Loucy (cell line): ENCODE results near the gene DEPDC4.
"Not testable (repeated sequence)": the region's sequence is repeated elsewhere in the genome, so short reads cannot be mapped to it uniquely, and the experiment has no call there.

Experiments used
- H2AFZ ChIP-seq: fragments of 200-600 bp; sonication (generic); 2 replicates; pipeline ENCODE4 v1.6.0; 2016; ENCODE audit warnings: antibody characterized with exemption, mild to moderate bottlenecking, low read length, moderate library complexity
- H3F3A ChIP-seq: fragments of 200-600 bp; 2 replicates; pipeline ENCODE4 v1.6.0; 2016; ENCODE audit warnings: antibody characterized with exemption, low read depth, mild to moderate bottlenecking
- H3K27me3 ChIP-seq: fragments of 200-600 bp; sonication (generic); 2 replicates; pipeline ENCODE4 v1.6.1; 2014; ENCODE audit warnings: low read length, mild to moderate bottlenecking; ENCODE audit not compliant: insufficient read depth, poor library complexity, severe bottlenecking
- H3K36me3 ChIP-seq: fragments of 200-600 bp; sonication (generic); 2 replicates; pipeline ENCODE4 v1.6.1; 2016; ENCODE audit warnings: low read length; ENCODE audit not compliant: insufficient read depth
- H3K4me1 ChIP-seq: fragments of 200-600 bp; sonication (generic); 2 replicates; pipeline ENCODE4 v1.5.1; 2014; ENCODE audit warnings: low read length, mild to moderate bottlenecking; ENCODE audit not compliant: insufficient read depth, poor library complexity, severe bottlenecking
- H3K4me2 ChIP-seq: fragments of 200-600 bp; sonication (generic); 2 replicates; pipeline ENCODE4 v1.6.0; 2014; ENCODE audit warnings: antibody characterized with exemption, low read length, low read depth, mild to moderate bottlenecking; ENCODE audit not compliant: poor library complexity, severe bottlenecking
- H3K4me3 ChIP-seq: fragments of 200-600 bp; sonication (generic); 2 replicates; pipeline ENCODE4 v1.5.1; 2014; ENCODE audit warnings: low read length, mild to moderate bottlenecking, mixed read lengths; ENCODE audit not compliant: poor library complexity, severe bottlenecking
- H3K79me2 ChIP-seq: fragments of 200-600 bp; sonication (generic); 2 replicates; pipeline ENCODE4 v1.6.1; 2014; ENCODE audit warnings: low read length; ENCODE audit not compliant: insufficient read depth
- H3K9ac ChIP-seq: fragments of 200-600 bp; sonication (generic); 2 replicates; pipeline ENCODE4 v1.6.0; 2014; ENCODE audit warnings: mild to moderate bottlenecking, low read depth, low read length, moderate library complexity; ENCODE audit not compliant: poor library complexity, severe bottlenecking
- H3K9me2 ChIP-seq: fragments of 200-600 bp; sonication (generic); replicated peaks from 2 replicates; pipeline ENCODE4 v1.6.1; 2016; ENCODE audit warnings: low read depth, low read length, mixed read lengths
- H3K9me3 ChIP-seq: fragments of 200-600 bp; sonication (generic); 2 replicates; pipeline ENCODE4 v1.6.1; 2014; ENCODE audit warnings: mild to moderate bottlenecking, antibody characterized with exemption, low read length, low read depth; ENCODE audit not compliant: insufficient read depth
- H4K20me1 ChIP-seq: fragments of 200-600 bp; sonication (generic); 2 replicates; pipeline ENCODE4 v1.6.0; 2014; ENCODE audit warnings: antibody characterized with exemption, low read length, mild to moderate bottlenecking; ENCODE audit not compliant: insufficient read depth, poor library complexity, severe bottlenecking
- EZH2phosphoT487 ChIP-seq: fragments of 200-600 bp; IDR thresholded peaks from 2 replicates; pipeline ENCODE4 v1.6.1; 2018; ENCODE audit warnings: antibody characterized with exemption, mild to moderate bottlenecking, moderate library complexity, borderline replicate concordance
- TF ChIP-seq, protein P1 (sequence below): fragments of 200-600 bp; sonication (generic); conservative IDR thresholded peaks from 2 replicates; pipeline ENCODE4 v1.5.1; 2014; ENCODE audit warnings: mild to moderate bottlenecking, antibody characterized with exemption, low read length

The DEPDC4 gene

DNA sequence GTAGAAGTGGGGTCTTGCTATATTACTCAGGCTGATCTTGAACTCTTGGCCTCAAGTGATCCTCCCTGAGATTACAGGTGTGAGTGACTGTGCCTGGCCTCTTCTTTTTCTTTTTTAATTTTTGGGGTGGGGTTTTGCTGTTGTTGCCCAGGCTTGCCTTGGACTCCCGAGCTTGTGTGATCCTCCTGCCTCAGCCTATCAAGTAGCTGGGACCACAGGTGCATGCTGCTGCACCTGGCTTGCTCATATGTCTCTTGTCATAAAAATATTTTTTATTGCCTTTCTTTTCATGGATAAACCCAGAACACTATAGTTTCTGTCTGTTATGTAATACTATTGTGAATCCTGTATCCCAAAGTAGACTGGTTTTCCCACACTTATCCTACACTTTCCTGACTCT lies 26.1 kb upstream of the DEPDC4 start:
- H3K4me2 ChIP-seq: no peak overlapping the region
- no peak overlapping the region for H3K9ac ChIP-seq
- H3K4me1 ChIP-seq: no peaks in the 10 kb centered on the region
- no peak overlapping the region for H3K4me3 ChIP-seq
- peaks cover 21% of the 10 kb centered on the region for H3K36me3 ChIP-seq
- no peak overlapping the region for H2AFZ ChIP-seq
- TF ChIP-seq EZH2phosphoT487: no peak
- TF ChIP-seq, protein P1, sequence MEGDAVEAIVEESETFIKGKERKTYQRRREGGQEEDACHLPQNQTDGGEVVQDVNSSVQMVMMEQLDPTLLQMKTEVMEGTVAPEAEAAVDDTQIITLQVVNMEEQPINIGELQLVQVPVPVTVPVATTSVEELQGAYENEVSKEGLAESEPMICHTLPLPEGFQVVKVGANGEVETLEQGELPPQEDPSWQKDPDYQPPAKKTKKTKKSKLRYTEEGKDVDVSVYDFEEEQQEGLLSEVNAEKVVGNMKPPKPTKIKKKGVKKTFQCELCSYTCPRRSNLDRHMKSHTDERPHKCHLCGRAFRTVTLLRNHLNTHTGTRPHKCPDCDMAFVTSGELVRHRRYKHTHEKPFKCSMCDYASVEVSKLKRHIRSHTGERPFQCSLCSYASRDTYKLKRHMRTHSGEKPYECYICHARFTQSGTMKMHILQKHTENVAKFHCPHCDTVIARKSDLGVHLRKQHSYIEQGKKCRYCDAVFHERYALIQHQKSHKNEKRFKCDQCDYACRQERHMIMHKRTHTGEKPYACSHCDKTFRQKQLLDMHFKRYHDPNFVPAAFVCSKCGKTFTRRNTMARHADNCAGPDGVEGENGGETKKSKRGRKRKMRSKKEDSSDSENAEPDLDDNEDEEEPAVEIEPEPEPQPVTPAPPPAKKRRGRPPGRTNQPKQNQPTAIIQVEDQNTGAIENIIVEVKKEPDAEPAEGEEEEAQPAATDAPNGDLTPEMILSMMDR: no peak
- no peaks in the 10 kb centered on the region for H3K9me2 ChIP-seq
- no peaks in the 10 kb centered on the region for H4K20me1 ChIP-seq
- H3K9me3 ChIP-seq: no peaks in the 10 kb centered on the region
- no peaks in the 10 kb centered on the region for H3K27me3 ChIP-seq
- no peaks in the 10 kb centered on the region for H3F3A ChIP-seq
- no peaks in the 10 kb centered on the region for H3K79me2 ChIP-seq

DNA sequence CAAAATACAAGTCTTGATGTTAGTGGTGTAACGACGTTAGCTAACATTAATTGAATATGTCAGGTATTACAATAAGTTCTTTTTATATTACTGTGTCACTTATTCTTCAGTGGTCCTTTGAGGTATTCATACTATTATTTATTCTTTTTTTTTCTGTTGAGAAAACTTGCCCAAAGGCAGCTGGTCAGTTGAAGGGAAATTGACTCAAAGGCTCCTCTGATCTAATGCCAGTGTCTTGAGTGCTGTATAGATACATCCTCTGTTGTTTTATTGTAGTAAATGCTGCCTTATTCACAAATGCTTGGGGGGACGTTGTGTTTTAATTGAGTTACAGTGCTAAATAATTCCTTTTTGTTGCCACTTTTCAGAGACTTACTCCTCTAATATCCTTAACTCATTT lies 23.1 kb upstream of the DEPDC4 start:
- no peaks in the 10 kb centered on the region for H3K9me2 ChIP-seq

DNA sequence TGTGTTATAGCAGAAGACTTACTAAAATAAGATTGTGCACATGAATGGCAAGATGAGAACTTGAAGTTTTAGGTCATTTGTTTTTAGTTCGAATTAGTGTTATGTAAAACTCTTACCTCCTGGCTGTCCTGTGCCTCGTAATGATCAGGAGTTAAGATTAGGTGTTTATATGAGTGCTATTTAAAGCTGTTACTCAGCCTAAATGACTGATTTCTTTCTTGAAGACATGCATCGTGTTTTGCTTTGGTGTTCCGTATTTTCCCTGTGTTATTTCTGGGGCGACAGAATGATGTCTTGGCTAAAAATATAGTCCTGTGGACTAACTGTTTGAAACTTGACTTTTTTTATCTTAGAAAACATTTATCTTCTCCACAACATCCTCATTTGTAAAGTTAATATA lies 22.2 kb upstream of the DEPDC4 start:
- Histone ChIP-seq H3K4me3 (no peak overlapping the region), H2AFZ (no peak overlapping the region), H3K36me3 (peaks cover 23% of the 10 kb centered on the region; the same call in 1 of the 2 replicates), H3K79me2 (no peaks in the 10 kb centered on the region), H3K27me3 (no peaks in the 10 kb centered on the region), H3K9ac (no peak overlapping the region), H3K4me2 (no peak overlapping the region), H3K9me2 (no peaks in the 10 kb centered on the region), H3K9me3 (no peaks in the 10 kb centered on the region), H4K20me1 (no peaks in the 10 kb centered on the region), H3K4me1 (no peaks in the 10 kb centered on the region), H3F3A (no peaks in the 10 kb centered on the region)
- TF ChIP-seq, protein P1: no peak
- TF ChIP-seq EZH2phosphoT487: no peak

More for the DNA sequence above, 23.1 kb upstream of the DEPDC4 start:
- H3F3A ChIP-seq: no peaks in the 10 kb centered on the region
- peaks cover 16% of the 10 kb centered on the region; the same call in 1 of the 2 replicates for H3K36me3 ChIP-seq
- no peaks in the 10 kb centered on the region for H4K20me1 ChIP-seq
- no peaks in the 10 kb centered on the region for H3K4me1 ChIP-seq
- H3K27me3 ChIP-seq: no peaks in the 10 kb centered on the region
- H2AFZ ChIP-seq: no peak overlapping the region
- H3K9ac ChIP-seq: no peak overlapping the region
- no peak overlapping the region for H3K4me3 ChIP-seq
- TF ChIP-seq, protein P1: no peak
- no peak for TF ChIP-seq EZH2phosphoT487
- H3K79me2 ChIP-seq: no peaks in the 10 kb centered on the region
- no peaks in the 10 kb centered on the region for H3K9me3 ChIP-seq
- H3K4me2 ChIP-seq: no peak overlapping the region

DNA sequence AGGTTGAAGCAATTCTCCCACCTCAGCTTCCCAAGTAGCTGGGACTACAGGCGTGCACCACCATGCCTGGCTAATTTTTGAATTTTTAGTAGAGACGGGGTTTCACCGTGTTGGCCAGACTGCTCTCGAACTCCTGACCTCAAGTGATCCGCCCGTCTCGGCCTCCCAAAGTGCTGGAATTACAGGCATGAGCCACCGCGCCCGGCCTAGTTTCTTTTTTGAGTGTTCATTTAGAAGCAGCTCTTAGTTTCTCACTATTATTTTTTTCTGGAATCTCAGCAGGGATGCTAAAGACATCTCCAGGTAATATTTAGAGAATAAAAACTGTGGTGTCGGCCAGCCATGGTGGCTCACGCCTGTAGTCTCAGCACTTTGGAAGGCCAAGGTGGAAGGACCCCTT lies 17.7 kb upstream of the DEPDC4 start:
- H3K9me3 ChIP-seq, H3K4me2 ChIP-seq, H3K4me3 ChIP-seq, H2AFZ ChIP-seq, H4K20me1 ChIP-seq, H3K4me1 ChIP-seq, H3K9me2 ChIP-seq, H3K9ac ChIP-seq, H3F3A ChIP-seq, H3K27me3 ChIP-seq: not testable (repeated sequence)
- peaks cover 25% of the 10 kb centered on the region; the same call in 1 of the 2 replicates for H3K36me3 ChIP-seq
- H3K79me2 ChIP-seq: peaks cover 23% of the 10 kb centered on the region; the same call in 1 of the 2 replicates
